ENCODE data around the gene PAPSS2. TPM values are rescaled to one million over a fixed set of nuclear protein-coding genes. Genes with fewer than 3 reads are reported as not detected.
A peak's percentile ranks its signal among the peaks of the same experiment; 100 is the strongest.
"Not testable (repeated sequence)": the region's sequence is repeated elsewhere in the genome, so short reads cannot be mapped to it uniquely, and the experiment has no call there.

PAPSS2 gene
- total RNA-seq (2014; rRNA removed; shearing (Covaris generic)), result 39.3 and 40.4 TPM in 2 replicates

DNA sequence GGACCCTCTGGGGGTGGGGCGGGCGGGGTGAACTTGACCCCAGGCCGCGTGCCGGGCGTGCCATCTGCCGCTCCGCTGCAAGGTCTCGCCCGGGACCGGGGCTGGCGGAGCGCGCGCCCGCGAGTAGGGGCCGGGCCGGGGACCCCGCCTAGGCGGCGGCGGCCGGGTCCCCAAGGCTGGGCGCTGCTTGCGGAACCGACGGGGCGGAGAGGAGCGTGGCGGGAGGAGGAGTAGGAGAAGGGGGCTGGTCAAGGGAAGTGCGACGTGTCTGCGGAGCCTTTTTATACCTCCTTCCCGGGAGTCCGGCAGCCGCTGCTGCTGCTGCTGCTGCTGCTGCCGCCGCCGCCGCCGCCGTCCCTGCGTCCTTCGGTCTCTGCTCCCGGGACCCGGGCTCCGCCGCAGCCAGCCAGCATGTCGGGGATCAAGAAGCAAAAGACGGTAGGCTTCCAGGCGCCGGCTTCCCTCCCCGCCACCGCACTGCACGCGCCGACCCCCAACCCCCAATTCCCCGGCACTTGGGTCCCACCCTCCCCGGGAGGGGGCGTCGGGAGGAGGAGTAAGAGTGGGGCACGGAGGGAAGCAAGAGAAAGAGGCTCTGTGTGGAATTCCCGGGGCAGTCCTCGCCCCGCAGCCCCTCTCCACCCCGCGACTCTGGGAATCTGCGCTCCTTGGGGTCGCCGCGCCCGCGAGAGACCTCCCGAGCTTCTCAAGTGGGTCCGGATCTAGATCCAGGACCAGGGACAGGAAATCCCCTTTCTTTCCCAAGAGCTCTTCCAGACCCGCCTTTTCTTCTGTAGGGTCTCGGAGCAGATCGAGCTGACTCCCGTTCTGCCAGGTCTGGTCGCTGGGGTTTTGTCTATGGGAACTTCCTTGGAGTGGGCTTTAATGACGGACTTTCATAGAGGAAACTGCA is at the start of gene PAPSS2:
Gene PAPSS2 (plus strand): TSS at position 308 of the 913 bp plus-strand sequence. CDS start 104 bp downstream, at position 412.
- peak; percentile 53 for DNase-seq (ENCODE audit: low spot score)

DNA sequence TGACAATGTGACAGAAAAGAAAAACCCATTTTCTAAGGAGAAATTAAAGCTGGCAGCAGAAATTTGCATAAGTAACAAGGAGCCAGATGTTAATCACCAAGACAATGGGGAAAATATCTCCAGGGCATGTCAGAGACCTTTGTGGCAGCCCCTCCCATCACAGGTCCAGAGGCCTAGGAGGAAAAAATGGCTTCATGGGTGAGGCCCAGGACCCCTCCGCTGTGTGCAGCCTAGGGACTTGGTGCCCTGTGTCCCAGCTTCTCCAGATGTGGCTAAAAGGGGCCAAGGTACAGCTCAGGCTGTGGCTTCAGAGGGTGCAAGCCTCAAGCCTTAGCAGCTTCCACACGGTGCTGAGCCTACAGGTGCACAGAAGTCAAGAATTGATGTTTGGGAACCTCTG is 48.3 kb upstream of the PAPSS2 start:
- DNase-seq (ENCODE audit: low spot score), result not testable (repeated sequence)

DNA sequence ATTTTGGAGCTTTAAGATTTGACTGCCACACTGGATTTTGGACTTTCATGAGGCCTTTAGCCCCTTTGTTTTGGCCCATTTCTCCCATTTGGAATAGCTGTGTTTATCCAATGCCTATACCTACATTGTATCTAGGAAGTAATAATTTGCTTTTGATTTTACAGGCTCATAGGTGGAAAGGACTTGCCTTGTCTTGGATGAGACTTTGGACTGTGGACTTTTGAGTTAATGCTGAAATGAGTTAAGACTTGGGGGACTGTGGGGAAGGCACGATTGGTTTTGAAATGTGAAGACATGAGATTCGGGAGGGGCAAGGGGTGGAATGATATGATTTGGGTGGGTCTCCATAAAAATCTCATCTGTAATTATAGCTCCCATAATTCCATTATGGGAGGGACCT is 47.6 kb upstream of the PAPSS2 start:
- DNase-seq (ENCODE audit: low spot score), result no peak

DNA sequence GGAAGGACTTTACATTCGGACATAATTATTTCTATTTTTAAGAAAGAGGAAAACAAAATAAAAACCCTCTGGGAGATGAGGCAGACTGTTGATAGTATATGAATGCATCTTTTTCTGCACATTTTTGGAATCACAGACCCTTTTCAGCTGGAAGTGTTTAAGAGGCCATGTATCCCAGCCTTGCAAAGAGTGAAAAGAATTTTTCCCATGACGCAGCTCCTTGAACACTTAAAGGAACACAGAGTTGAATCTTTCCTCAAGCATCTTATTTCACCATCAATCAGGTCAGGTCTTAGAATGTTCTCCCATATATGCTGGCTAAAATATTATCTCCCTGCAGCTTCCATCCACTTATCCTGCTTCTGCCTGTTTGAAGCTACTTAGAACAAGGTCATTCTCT is 45.9 kb upstream of the PAPSS2 start:
- DNase-seq (ENCODE audit: low spot score), result no peak

DNA sequence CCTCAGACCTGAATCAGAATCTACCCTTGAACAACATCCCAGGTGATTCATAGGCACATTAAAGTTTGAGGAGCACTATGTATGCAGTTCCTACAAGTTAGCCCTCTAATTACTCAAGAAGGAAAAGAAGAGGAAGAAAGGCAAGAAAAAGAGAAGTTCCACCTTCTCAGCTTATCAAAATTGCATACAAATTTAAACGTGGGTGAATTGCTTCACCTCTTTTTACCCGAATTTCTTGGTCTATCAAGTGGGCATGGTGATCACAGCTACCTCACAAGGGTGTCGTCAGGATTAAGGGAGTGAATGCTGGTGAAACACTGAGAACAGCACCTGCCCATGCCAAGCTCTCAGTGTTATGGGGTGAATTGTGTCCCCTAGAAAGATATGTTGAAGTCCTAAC is 43.8 kb upstream of the PAPSS2 start:
- no peak for DNase-seq (ENCODE audit: low spot score)

DNA sequence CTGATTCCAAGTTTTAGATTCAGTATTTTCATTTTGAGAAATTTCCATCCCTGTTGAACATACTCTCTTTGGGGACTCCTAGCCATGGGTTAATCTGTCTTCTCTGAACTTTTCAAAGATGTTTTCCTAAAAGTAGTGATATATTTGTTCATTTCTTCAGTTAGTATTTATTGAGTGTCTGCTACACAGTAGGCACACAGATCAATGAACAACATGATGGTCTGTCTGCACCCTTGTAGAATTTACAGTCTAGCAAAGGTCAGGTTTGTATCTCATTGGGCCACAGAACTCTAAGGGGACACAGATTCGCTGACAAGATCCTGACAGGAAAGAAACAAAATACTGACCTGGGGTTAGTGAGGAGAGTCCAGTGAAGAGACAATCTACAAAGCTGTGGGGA is 42.2 kb upstream of the PAPSS2 start:
- no peak for DNase-seq (ENCODE audit: low spot score)

DNA sequence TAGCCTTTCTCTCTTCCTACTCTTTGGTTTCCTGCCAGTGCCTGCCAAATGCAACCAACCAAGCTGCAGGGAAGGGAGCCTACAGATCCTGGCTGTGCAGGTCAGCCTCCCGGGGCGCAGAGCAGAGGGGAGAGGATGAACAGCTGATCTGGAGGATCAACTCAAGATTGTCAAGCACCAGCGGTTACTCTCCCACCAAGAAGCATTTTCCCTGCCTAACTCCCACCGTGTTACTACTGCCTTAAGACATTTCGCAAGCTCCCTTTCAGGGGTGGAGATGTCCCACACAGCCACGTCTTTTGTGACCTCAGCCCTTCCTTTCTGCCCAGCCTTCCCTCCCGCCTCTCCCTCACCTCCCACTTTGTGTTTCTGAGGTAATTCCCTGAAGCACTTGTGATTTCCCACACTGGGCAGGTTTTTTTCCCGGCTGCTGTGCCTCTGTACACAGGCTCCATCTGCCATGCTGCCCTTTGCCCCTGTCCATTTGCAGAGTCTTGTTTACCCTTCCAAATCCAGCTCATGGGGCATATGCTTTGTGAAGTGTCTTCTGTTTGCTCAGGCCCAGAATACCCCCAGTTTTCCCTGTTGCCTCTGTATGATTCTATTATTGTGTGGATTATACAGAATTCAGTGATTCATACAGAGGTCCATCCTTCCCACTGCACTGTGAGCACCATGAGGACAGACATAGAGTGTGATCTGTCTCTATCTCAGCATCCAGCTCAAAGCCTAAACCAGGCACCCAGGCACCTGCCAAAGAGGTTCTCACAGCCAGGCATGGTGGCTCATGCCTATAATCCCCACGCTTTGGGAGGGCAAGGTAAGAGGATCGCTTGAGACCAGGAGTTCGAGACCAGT is 40.9 kb upstream of the PAPSS2 start:
- DNase-seq (ENCODE audit: low spot score), result no peak

DNA sequence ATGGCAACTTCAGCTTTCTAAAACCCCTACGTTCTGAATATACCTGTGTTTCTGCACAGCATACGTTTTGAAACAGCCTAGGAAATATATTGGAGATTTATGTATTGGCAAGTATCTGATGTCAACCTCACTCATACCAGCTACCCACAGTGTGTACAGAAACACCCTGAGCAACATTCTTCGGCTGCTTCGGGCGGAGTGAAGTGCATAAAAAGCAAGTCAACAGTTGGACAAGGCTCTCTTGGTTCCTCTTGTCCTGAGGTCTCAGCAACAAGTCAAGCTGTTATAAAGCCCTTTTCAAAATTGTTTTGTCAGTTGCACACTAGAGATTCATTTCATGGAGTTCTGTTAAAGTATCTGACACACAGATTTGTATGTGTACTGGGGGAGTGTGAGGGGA is 40.0 kb upstream of the PAPSS2 start:
- no peak for DNase-seq (ENCODE audit: low spot score)

DNA sequence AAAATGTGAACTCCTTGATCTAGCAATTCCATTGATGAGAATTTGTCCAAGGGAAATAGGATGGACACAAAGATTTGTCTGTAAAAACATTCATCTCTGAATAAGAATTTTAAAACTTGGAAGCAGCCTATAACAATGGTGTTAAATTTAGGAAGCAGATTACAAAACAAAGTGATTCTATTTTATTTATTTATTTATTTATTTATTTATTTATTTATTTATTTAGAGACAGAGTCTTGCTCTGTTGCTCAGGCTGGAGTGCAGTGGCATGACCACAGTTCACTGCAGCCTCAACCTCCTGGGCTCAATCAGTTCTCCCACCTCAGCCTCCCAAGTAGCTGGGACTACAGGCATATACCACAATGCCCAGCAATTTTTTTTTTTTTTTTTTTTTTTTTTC is 38.2 kb upstream of the PAPSS2 start:
- not testable (repeated sequence) for DNase-seq (ENCODE audit: low spot score)

DNA sequence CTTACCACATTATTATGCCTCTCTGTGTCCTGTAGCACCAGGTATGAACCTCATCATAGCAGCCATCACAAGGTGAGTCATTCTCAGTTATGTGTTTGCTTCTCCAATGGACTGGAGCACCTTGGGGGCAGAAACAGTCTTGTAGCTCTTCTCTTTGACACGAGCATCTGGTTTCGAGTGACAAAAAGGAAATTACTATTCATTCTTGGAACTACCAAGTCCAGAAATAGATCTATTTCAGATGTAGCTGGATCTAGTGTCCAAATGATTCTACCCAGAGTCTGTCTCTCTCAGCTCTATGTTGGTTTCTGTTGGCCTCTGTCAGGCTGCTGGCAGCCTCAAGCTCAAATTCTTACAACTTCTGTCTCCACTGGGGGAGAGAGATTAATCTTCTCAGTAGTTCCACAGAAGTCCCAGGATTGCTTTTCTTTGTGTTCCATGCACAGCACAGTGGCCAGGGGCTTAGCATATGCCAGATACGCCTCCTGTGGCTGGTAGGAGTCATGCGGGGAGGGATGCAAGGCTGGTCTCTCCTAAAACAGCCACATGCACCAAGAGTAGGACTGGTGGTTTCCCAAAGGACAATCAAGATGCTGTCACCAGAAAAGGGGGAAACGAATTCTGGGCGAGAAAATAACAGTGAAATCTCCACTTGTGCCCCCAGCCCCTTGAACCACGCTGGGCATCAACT is 37.2 kb upstream of the PAPSS2 start:
- no peak for DNase-seq (ENCODE audit: low spot score)

DNA sequence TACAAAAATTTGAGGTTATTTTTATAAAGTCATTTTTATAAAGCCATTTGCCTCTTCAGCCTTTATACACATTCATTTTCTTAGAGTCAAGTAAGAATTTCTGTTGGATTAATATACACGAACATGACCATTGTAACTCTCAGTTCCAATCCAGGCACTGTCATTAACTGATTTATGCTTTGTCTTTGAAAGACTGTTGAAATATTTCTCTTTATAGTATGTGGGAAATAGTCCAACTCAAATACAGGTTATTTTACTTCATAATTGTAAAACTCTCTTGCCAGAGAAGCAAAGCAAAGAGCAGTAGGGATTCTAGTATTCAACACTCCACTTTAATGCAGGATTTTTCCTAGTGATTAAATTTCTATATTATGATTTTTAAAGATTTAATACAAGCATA is 36.5 kb upstream of the PAPSS2 start:
- no peak for DNase-seq (ENCODE audit: low spot score)

DNA sequence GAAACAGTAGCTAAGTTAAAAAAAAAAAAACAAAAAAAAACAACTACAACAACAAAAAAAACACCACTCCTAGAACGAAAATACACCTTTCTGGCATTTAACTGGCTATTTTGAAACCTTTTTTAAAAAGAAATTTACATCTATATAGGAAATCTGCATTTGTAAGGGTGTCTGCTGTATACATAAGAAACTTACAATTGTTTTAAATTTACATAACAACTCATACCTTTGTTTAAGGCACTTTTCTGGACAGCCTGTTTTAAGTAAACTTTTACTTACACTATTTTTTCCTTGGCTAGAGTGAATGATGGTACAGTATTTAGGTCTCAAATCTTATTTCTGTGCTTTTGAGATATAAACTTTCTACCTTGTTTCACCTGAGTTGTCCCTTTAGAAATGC is 34.0 kb upstream of the PAPSS2 start:
- no peak for DNase-seq (ENCODE audit: low spot score)

DNA sequence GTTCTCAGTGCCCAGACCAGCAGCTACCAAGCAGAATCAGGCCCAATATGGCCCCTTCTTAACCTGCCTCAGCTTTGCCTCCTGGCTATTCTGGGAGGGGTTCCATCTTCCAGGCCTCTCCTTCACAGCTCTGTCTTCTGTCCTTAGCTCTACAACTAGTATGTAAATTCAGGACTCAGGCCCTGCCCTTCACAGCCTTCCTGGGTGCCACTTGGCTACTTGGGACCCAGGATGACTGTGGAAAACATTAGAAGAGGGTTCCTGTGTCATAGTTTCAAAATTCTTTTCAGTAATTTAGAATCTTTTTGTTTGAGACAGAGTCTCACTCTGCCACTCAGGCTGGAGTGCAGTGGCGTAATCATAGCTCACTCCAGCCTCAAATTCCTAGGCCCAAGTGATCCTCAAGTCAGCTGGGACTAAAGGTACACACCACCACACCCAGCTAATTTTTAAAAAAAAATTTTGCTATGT is 33.2 kb upstream of the PAPSS2 start:
- no peak for DNase-seq (ENCODE audit: low spot score)

DNA sequence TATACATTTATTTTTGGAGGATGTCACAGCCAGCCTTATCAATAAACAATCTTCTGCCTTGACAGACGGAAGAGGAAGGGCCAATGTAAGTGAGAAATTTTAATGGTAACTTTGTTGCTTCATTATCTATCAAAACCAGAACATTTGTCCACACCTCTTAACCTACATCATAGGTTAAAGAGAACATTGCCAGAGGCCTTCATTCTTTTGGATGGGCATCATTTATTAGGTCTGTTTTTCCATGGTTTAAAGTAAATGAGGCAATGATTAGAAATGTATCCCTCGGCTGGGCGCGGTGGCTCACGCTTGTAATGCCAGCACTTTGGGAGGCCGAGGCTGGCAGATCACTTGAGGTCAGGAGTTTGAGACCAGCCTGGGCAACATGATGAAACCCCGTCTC is 29.5 kb upstream of the PAPSS2 start:
- no peak for DNase-seq (ENCODE audit: low spot score)

DNA sequence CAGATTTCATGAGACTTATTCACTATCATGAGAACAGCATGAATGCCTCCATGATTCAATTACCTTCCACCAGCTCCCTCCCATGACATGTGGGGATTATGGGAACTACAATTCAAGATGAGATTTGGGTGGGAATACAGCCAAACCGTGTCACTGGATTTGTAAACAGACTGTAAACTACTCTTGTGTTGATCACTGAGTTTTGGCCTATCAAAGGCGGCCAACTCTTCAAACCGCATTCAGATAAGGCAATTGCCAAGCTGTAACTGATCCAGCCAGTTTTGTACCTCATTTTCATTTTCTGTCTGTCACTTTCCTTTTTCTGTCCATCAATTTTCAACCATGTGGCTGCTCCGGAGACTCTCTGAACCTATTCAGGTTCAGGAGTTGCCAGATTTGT is 27.2 kb upstream of the PAPSS2 start:
- no peak for DNase-seq (ENCODE audit: low spot score)

DNA sequence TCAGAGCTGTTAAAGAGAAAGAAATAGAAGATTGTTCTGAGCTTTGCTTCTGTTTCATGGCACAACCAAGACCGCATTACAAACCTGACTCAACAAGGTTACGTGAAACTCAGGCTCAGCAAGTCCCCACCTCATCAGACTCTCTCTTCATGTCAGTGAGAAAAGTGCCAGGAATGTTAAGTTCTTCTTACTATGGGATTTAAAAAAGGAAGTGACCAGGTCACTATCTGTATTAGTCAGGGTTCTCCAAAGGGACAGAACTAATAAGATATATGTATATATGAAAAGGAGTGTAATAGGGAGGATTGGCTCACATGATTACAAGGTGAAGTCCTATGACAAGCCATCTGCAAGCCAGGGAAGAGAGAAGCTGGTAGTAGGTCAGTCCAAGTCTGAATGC is 25.4 kb upstream of the PAPSS2 start:
- no peak for DNase-seq (ENCODE audit: low spot score)

DNA sequence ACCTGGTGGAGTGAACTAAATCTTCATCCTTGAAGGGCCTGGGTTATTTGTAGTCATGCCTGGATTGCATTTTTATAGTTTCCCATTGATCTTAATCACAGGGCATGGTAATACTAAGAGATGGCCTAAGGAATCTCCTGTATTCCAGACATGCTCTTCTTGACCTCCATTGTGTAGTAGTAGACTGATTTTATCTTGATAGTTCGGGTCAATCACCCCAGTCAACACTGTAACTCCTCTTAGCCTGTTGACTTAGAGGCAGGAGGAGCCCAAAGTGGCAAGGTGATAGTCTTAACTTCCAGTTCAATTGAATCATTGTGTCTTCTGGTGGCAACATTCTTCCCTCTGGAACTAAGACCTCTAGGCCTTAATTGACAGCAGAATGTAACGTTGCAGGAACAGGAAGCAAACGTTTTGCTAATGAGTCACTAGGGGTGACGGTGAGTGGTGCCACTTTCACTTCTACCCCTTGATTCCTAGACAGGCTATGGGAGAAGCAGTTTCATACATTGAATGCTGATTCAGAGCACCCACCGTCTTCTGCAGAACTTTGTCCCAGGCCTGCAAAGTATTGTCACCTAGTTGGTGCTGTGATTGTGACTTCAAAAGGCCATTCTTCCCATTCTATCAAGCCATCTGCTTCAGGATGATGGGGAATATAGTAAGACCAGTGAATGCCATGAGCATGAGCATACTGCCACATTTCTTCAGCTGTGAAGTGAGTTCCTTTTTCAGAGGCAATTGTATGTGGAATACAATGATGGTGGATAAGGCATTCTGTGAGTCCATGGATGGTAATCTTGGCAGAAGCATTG is 24.0 kb upstream of the PAPSS2 start:
- DNase-seq (ENCODE audit: low spot score), result peak; percentile 93

DNA sequence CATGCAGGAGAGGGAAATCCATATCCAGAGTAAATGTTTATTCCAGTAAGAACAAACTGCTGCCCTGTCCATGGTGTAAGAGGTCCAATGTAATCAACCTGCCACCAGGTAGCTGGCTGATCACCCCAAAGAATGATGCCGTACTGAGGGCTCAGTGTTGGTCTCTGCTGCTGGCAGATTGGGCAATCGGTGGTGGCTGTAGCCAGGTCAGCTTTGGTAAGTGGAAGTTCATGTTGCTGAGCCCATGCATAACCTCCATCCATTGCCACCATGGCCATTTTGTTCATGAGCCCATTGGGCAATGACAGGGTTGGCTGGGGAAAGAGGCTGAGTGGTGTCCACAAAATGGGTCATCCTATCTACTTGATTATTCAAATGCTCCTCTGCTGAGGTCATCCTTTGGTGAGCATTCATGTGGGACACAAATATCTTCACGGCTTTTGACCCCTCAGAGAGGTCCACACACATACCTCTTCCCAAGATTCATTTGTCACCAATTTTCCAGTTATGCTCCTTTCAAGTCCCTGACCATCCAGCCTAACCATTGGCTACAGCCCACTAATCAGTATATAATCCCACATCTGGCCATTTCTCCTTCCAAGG is 23.3 kb upstream of the PAPSS2 start:
- no peak for DNase-seq (ENCODE audit: low spot score)

DNA sequence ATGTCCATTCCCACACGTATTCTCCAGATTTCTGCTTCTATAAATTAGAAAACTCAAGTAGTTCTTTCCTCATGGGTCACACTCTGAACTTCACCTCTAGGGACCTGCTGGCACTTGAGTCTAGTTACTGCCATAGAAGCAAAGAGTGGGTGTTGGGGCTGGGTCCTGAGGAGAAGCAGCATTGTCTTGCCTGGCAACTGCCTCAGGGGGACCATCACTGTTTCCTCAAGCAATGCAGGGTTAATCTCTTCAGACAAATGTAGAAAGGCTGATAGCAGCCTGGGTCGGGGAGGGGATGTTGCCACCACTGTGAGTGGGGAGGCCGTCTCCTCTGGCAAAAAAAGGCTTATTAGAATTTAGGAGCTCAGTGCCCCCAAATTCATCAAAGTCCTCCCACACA is 20.2 kb upstream of the PAPSS2 start:
- no peak for DNase-seq (ENCODE audit: low spot score)

DNA sequence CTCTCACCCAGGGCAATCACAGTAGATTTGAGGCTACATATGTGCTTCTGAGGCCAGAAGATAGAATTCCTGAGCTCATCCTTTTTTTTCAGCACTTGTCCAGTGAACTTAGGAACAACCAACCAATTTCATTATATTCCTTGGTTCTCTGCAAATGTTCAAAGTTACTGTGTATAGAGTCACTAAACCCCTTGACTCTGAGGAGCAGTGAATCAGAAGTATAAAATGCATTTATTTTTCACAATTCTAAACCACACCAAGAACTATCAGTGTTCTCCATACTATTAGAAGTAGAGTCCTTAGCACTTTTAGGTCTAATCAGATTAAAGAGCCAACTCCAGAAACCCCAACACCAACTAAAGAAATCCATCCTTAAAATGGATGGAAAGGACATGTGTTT is 19.6 kb upstream of the PAPSS2 start:
- no peak for DNase-seq (ENCODE audit: low spot score)

DNA sequence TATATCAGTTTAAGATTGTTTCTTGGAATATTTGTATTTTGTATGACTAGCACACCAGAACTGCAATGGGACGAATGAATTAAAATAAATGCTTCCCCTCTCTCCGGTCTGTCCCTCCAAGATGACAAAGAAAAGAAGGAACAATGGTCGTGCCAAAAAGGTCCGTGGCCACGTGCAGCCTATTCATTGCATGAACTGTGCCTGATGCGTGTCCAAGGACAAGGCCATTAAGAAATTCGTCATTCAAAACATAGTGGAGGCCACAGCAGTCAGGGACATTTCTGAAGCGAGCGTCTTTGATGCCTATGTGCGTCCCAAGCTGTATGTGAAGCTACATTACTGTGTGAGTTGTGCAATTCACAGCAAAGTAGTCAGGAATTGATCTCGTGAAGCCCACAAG is 17.2 kb upstream of the PAPSS2 start:
- no peak for DNase-seq (ENCODE audit: low spot score)

All from A172 (cell line).